ENCODE data around the gene CCDC86. TPM values are rescaled to one million over a fixed set of nuclear protein-coding genes. Genes with fewer than 3 reads are reported as not detected.

Gene CCDC86
- total RNA-seq, 2 experiments from 2014 or later, result 21.3 to 24.7 TPM

GRCh38 chr11:60825118-60825517 is 16.8 kb upstream of the CCDC86 start:
- Histone ChIP-seq H3K4me2 (ENCODE audit: low read length) (no peak overlapping the region), H3K36me3 (ENCODE audit: insufficient read depth, low read length) (no peaks in the 10 kb centered on the region), H3K79me2 (ENCODE audit: insufficient read depth, low read depth, low read length) (no peaks in the 10 kb centered on the region), H4K20me1 (ENCODE audit: insufficient read depth, low read length) (no peaks in the 10 kb centered on the region), H2AFZ (ENCODE audit: low read length) (no peak overlapping the region), H3K9me3 (ENCODE audit: low read length) (no peaks in the 10 kb centered on the region), H3K4me3 (ENCODE audit: low read depth, low read length, poor library complexity, severe bottlenecking) (no peak overlapping the region), H3K4me1 (ENCODE audit: insufficient read depth, low read length, poor library complexity, severe bottlenecking) (no peaks in the 10 kb centered on the region), H3K27ac (ENCODE audit: low read depth, low read length, poor library complexity, severe bottlenecking) (no peak overlapping the region), H3K9me2 (ENCODE audit: insufficient read depth, low read length) (no peaks in the 10 kb centered on the region)
- no TSS peak for BruUV-seq (replicated peaks)
- DNase-seq (ENCODE audit: low spot score), result no peak
- TF ChIP-seq CTCF (conservative IDR thresholded peaks at IDR 0.05; ENCODE audit: low read length), result no peak
- CTCF ChIA-PET (ENCODE audit: unreplicated experiment), result no interaction called here
- intact Hi-C loops (cut with micrococcal nuclease; ENCODE audit: unreplicated experiment), result no loop called here
- POLR2A ChIA-PET, result no interaction called here

GRCh38 chr11:60825790-60826189 is 16.1 kb upstream of the CCDC86 start:
- no peak for DNase-seq (ENCODE audit: low spot score)
- H4K20me1 ChIP-seq (ENCODE audit: insufficient read depth, low read length), result no peaks in the 10 kb centered on the region
- H3K4me2 ChIP-seq (ENCODE audit: low read length), result no peak overlapping the region
- H2AFZ ChIP-seq (ENCODE audit: low read length), result no peak overlapping the region
- BruUV-seq (replicated peaks), result no TSS peak
- H3K36me3 ChIP-seq (ENCODE audit: insufficient read depth, low read length), result no peaks in the 10 kb centered on the region
- H3K9me3 ChIP-seq (ENCODE audit: low read length), result no peaks in the 10 kb centered on the region
- intact Hi-C loops (cut with micrococcal nuclease; ENCODE audit: unreplicated experiment), result no loop called here
- no peaks in the 10 kb centered on the region for H3K79me2 ChIP-seq (ENCODE audit: insufficient read depth, low read depth, low read length)
- H3K27ac ChIP-seq (ENCODE audit: low read depth, low read length, poor library complexity, severe bottlenecking), result no peak overlapping the region
- H3K4me1 ChIP-seq (ENCODE audit: insufficient read depth, low read length, poor library complexity, severe bottlenecking), result peaks cover 4% of the 10 kb centered on the region
- no peaks in the 10 kb centered on the region for H3K9me2 ChIP-seq (ENCODE audit: insufficient read depth, low read length)
- TF ChIP-seq CTCF (conservative IDR thresholded peaks at IDR 0.05; ENCODE audit: low read length) (no peak), EZH2phosphoT487 (IDR thresholded peaks at IDR 0.05; ENCODE audit: borderline replicate concordance, low read depth, low read length) (no peak)
- ChIA-PET CTCF (ENCODE audit: unreplicated experiment) (no interaction called here), POLR2A (no interaction called here)
- H3K4me3 ChIP-seq (ENCODE audit: low read depth, low read length, poor library complexity, severe bottlenecking), result no peak overlapping the region

GRCh38 chr11:60830478-60831142 is 11.3 kb upstream of the CCDC86 start:
- no peaks in the 10 kb centered on the region for H3K9me3 ChIP-seq (ENCODE audit: low read length)
- no peaks in the 10 kb centered on the region for H3K36me3 ChIP-seq (ENCODE audit: insufficient read depth, low read length)
- peak overlapping the region; percentile 51; the same call in 1 of the 2 replicates for H2AFZ ChIP-seq (ENCODE audit: low read length)
- POLR2A ChIA-PET, result interaction anchor here (1.0 kb wide), 1 partner anchor 76 kb away, joined by 3 read pairs; no protein-coding TSS in a partner anchor
- DNase-seq (ENCODE audit: low spot score), result no peak
- TF ChIP-seq CTCF (conservative IDR thresholded peaks at IDR 0.05; ENCODE audit: low read length), result no peak
- no peak for TF ChIP-seq EZH2phosphoT487 (IDR thresholded peaks at IDR 0.05; ENCODE audit: borderline replicate concordance, low read depth, low read length)
- intact Hi-C loops (cut with micrococcal nuclease; ENCODE audit: unreplicated experiment), result loop anchor here (1.0 to 5.0 kb wide), 7 partner anchors 56 to 356 kb away; no protein-coding TSS in a partner anchor
- no peak overlapping the region for H3K27ac ChIP-seq (ENCODE audit: low read depth, low read length, poor library complexity, severe bottlenecking)
- peaks cover 8% of the 10 kb centered on the region for H3K4me1 ChIP-seq (ENCODE audit: insufficient read depth, low read length, poor library complexity, severe bottlenecking)
- no peaks in the 10 kb centered on the region for H4K20me1 ChIP-seq (ENCODE audit: insufficient read depth, low read length)
- H3K4me3 ChIP-seq (ENCODE audit: low read depth, low read length, poor library complexity, severe bottlenecking), result no peak overlapping the region
- peak overlapping the region; percentile 28; the same call in 1 of the 2 replicates for H3K4me2 ChIP-seq (ENCODE audit: low read length)
- CTCF ChIA-PET (ENCODE audit: unreplicated experiment), result interaction anchor here (0.6 to 2.4 kb wide), 2 partner anchors 9 to 57 kb away, joined by 3 to 26 read pairs; no protein-coding TSS in a partner anchor
- H3K9me2 ChIP-seq (ENCODE audit: insufficient read depth, low read length), result no peaks in the 10 kb centered on the region
- no TSS peak for BruUV-seq (replicated peaks)
- no peaks in the 10 kb centered on the region for H3K79me2 ChIP-seq (ENCODE audit: insufficient read depth, low read depth, low read length)

Data from OCI-LY7 (cell line).